HepG2 (cell line): ENCODE measurements around the gene NTN5. TPM values are rescaled to one million over a fixed set of nuclear protein-coding genes. Genes with fewer than 3 reads are reported as not detected.

Experiments
- AFF4 ChIP-seq: sonication (generic); formaldehyde crosslinking; IDR thresholded peaks from 2 replicates; pipeline ENCODE4 v1.4.0; 2020; ENCODE audit warnings: missing genetic modification reagents
- FOXA3 ChIP-seq: IDR thresholded peaks from 2 replicates; pipeline ENCODE4 v1.6.1; 2016; ENCODE audit warnings: missing genetic modification reagents, missing compliant biosample characterization
- HDAC1 ChIP-seq: sonication (generic); formaldehyde crosslinking; IDR thresholded peaks from 2 replicates; pipeline ENCODE4 v1.5.1; 2020; ENCODE audit warnings: mild to moderate bottlenecking, missing genetic modification reagents
- HNRNPLL ChIP-seq: fragments of 200-400 bp; formaldehyde crosslinking; IDR thresholded peaks from 2 replicates; pipeline ENCODE4 v1.6.1; 2017; ENCODE audit warnings: mild to moderate bottlenecking, low read depth, low read length; ENCODE audit not compliant: poor library complexity, severe bottlenecking
- KDM4B ChIP-seq: sonication (generic); formaldehyde crosslinking; IDR thresholded peaks from 2 replicates; pipeline ENCODE4 v1.4.0; 2020; ENCODE audit warnings: missing genetic modification reagents
- MAZ ChIP-seq, 2 experiments: sonication (generic) in 1 of 2; formaldehyde crosslinking in 1 of 2; IDR thresholded peaks; 2 replicates each; pipeline versions ENCODE4 v1.5.0 to v1.6.1; 2012 to 2020; ENCODE audit warnings: low read depth in 2 of 2, mild to moderate bottlenecking in 2 of 2, borderline replicate concordance in 1 of 2, improper control_type of control experiment in 1 of 2, low read length in 1 of 2, missing genetic modification reagents in 1 of 2, moderate library complexity in 1 of 2
- MXI1 ChIP-seq: IDR thresholded peaks from 3 replicates; pipeline ENCODE4 v1.6.1; 2012; ENCODE audit warnings: low read depth, low read length, inconsistent platforms, borderline replicate concordance
- PATZ1 ChIP-seq: sonication (generic); formaldehyde crosslinking; IDR thresholded peaks from 2 replicates; pipeline ENCODE4 v1.4.0; 2020; ENCODE audit warnings: missing genetic modification reagents
- RELA ChIP-seq: sonication (generic); formaldehyde crosslinking; IDR thresholded peaks from 2 replicates; pipeline ENCODE4 v1.4.0; 2020; ENCODE audit warnings: missing genetic modification reagents
- RFXAP ChIP-seq: sonication (generic); formaldehyde crosslinking; IDR thresholded peaks from 2 replicates; pipeline ENCODE4 v1.4.0; 2020; ENCODE audit warnings: missing genetic modification reagents, borderline replicate concordance
- SOX6 ChIP-seq, 2 experiments: fragments of 450-650 bp in 1 of 2; sonication (generic) in 1 of 2; formaldehyde crosslinking in 1 of 2; IDR thresholded peaks; 2 replicates each; pipeline versions ENCODE4 v1.4.0 to v1.6.1; 2017 to 2020; ENCODE audit warnings: antibody characterized with exemption in 1 of 2, mild to moderate bottlenecking in 1 of 2, missing genetic modification reagents in 1 of 2
- SP2 ChIP-seq: sonication (generic); formaldehyde crosslinking; IDR thresholded peaks from 2 replicates; pipeline ENCODE4 v1.5.1; 2020; ENCODE audit warnings: mild to moderate bottlenecking, missing genetic modification reagents
- TOPORS ChIP-seq: sonication (generic); formaldehyde crosslinking; IDR thresholded peaks from 2 replicates; pipeline ENCODE4 v1.8.0; 2023; ENCODE audit warnings: mild to moderate bottlenecking, missing genetic modification reagents
- ZFP91 ChIP-seq: sonication (generic); formaldehyde crosslinking; IDR thresholded peaks from 2 replicates; pipeline ENCODE4 v1.9.0; 2022; ENCODE audit warnings: missing genetic modification reagents, mild to moderate bottlenecking, borderline replicate concordance
- ZGPAT ChIP-seq: IDR thresholded peaks from 2 replicates; pipeline ENCODE4 v1.6.1; 2016; ENCODE audit warnings: mild to moderate bottlenecking
- ZKSCAN1 ChIP-seq: fragments of 150-350 bp; IDR thresholded peaks from 2 replicates; pipeline ENCODE4 v1.6.1; 2014; ENCODE audit warnings: low read length
- ZMYM4 ChIP-seq: sonication (generic); formaldehyde crosslinking; IDR thresholded peaks from 2 replicates; pipeline ENCODE4 v1.8.1; 2023; ENCODE audit warnings: mild to moderate bottlenecking, missing genetic modification reagents
- ZNF350 ChIP-seq: sonication (generic); formaldehyde crosslinking; IDR thresholded peaks from 2 replicates; pipeline ENCODE4 v1.4.0; 2020; ENCODE audit warnings: mild to moderate bottlenecking, low read depth, missing genetic modification reagents, borderline replicate concordance
- ZNF430 ChIP-seq: sonication (generic); formaldehyde crosslinking; IDR thresholded peaks from 2 replicates; pipeline ENCODE4 v1.9.0; 2021; ENCODE audit warnings: mild to moderate bottlenecking, missing genetic modification reagents
- ZNF777 ChIP-seq: sonication (generic); formaldehyde crosslinking; IDR thresholded peaks from 2 replicates; pipeline ENCODE4 v1.4.0; 2020; ENCODE audit warnings: missing genetic modification reagents
- polyA plus RNA-seq, 8 experiments: library from polyadenylated mRNA; depleted of rRNA in 3 of 8; stranded (reverse) in 7 of 8; unstranded in 1 of 8; fragments of >200 nt; fragmentation: Illumina TruSeq in 4 of 8; extraction: Trizol in 4 of 8; gene quantifications; 2 replicates each; pipeline versions ENCODE4 v1.2.1 to v1.2.3, GENCODE V29; 2011 to 2016; ENCODE audit warnings: low read depth in 4 of 8, missing spikeins in 1 of 8, mixed read lengths in 1 of 8; ENCODE audit not compliant: insufficient read depth in 1 of 8
- total RNA-seq, 5 experiments: library from RNA; depleted of rRNA; stranded (reverse); fragments of >200 nt; fragmentation: Illumina TruSeq; extraction: Trizol; gene quantifications; 2 replicates each; pipeline ENCODE4 v1.2.3, GENCODE V29; 2016; ENCODE audit warnings: low read depth in 1 of 5

NTN5 gene
- total and polyA plus RNA-seq, 2 of the 13 experiments (the other 11 are each of a cell fraction or from before 2014, with no cell fraction given): 0.05 TPM; not detected in 1

GRCh38 chr19:48624067-48624594 is 48.7 kb downstream of the NTN5 start (continued):
- TF ChIP-seq AFF4 (CRISPR knock-in tag) (no peak), MAZ (IDR thresholded peaks at IDR 0.05; ENCODE audit: borderline replicate concordance, low read depth, low read length) (peak; percentile 35; the same call in 1 of the 2 replicates), MAZ (CRISPR knock-in tag; IDR thresholded peaks at IDR 0.05; ENCODE audit: low read depth) (no peak), HDAC1 (CRISPR knock-in tag) (peak; percentile 55), FOXA3 (no peak), TOPORS (CRISPR knock-in tag) (no peak), RELA (CRISPR knock-in tag) (no peak), SOX6 (IDR thresholded peaks at IDR 0.05) (no peak), SOX6 (CRISPR knock-in tag; IDR thresholded peaks at IDR 0.05) (peak; percentile 47; the same call in 1 of the 2 replicates), ZNF777 (CRISPR knock-in tag) (no peak), ZNF350 (CRISPR knock-in tag) (peak; percentile 55; the same call in 1 of the 2 replicates), MXI1 (peak; percentile 48; the same call in 1 of the 3 replicates), ZNF430 (0 out of 2 replicates have a peak, but pooled peaks have one; percentile 26), ZFP91 (peak; percentile 54; the same call in 1 of the 2 replicates), ZGPAT (CRISPR knock-in tag) (peak; percentile 50; the same call in 1 of the 2 replicates), ZKSCAN1 (no peak), SP2 (CRISPR knock-in tag) (peak; percentile 76), PATZ1 (CRISPR knock-in tag) (peak; percentile 66), KDM4B (CRISPR knock-in tag) (no peak), RFXAP (CRISPR knock-in tag) (peak; percentile 59; the same call in 1 of the 2 replicates), ZMYM4 (0 out of 2 replicates have a peak, but pooled peaks have one; percentile 20), HNRNPLL (peak; percentile 34)
